ENCODE results near the gene ECD. TPM values are rescaled to one million over a fixed set of nuclear protein-coding genes. Genes with fewer than 3 reads are reported as not detected.

ECD gene
- total RNA-seq, 4 donors from 2014 or later, result 17.4 to 25.3 (median 24.0) TPM

DNA sequence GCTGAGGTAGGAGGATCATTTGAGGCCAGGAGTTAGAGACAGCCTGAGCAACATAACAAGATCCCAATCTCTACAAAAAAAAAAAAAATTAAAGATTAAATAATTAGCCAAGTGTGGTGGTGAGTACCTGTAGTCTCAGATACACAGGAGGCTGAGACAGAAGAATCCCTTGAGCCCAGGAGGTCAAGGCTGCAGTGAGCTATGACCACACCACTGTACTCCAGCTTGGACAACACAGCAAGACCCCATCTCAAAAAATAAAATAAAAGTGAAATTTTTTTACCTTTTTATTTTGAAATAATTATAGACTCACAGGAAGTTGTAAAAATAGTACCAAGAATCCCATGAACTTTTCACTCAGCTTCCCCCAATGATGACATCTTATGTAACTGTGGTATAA is 5.1 kb upstream of the ECD start:
- H3K4me3 ChIP-seq, result no peak overlapping the region
- H3K27ac ChIP-seq, result no peak overlapping the region
- H3K9me3 ChIP-seq, result no peaks in the 10 kb centered on the region
- peaks cover 5 to 13% (median 6%) of the 10 kb centered on the region in 3 donors for H3K4me1 ChIP-seq
- H3K27me3 ChIP-seq, result no peaks in the 10 kb centered on the region
- TF ChIP-seq, protein P1, sequence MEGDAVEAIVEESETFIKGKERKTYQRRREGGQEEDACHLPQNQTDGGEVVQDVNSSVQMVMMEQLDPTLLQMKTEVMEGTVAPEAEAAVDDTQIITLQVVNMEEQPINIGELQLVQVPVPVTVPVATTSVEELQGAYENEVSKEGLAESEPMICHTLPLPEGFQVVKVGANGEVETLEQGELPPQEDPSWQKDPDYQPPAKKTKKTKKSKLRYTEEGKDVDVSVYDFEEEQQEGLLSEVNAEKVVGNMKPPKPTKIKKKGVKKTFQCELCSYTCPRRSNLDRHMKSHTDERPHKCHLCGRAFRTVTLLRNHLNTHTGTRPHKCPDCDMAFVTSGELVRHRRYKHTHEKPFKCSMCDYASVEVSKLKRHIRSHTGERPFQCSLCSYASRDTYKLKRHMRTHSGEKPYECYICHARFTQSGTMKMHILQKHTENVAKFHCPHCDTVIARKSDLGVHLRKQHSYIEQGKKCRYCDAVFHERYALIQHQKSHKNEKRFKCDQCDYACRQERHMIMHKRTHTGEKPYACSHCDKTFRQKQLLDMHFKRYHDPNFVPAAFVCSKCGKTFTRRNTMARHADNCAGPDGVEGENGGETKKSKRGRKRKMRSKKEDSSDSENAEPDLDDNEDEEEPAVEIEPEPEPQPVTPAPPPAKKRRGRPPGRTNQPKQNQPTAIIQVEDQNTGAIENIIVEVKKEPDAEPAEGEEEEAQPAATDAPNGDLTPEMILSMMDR (IDR thresholded peaks at IDR 0.05), result no peak
- TF ChIP-seq POLR2A (IDR thresholded peaks at IDR 0.05), result no peak
- intact Hi-C loops (cut with DNase I), result no loop called here
- peaks cover 0 to 30% (median 0%) of the 10 kb centered on the region in 3 donors for H3K36me3 ChIP-seq
- DNase-seq, result no peak

DNA sequence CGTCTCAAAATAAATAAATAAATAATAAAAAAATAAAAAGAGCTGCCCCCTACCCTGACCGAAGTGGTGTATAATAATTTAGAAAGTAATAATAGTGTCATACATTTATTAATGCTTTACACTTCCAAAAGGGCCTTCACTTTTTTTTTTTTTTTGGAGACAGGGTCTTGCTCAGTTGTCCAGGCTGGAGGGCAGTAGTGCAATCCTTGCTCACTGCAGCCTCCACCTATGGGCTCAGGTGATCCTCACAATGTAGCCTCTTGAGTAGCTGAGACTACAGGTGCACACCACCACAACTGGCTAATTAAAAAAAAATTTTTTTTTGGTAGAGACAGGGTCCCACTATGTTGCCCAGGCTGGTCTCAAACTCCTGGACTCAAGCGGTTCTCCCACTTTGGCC is 1.5 kb upstream of the ECD start:
- H3K9me3 ChIP-seq, result no peaks in the 10 kb centered on the region
- DNase-seq, result no peak
- 92 to 100% methylated on average over 3 of the region's 3 CpGs for WGBS, 2 donors
- peaks cover 0 to 3% (median 0%) of the 10 kb centered on the region in 3 donors for H3K36me3 ChIP-seq
- H3K4me1 ChIP-seq, result peaks cover 14 to 45% (median 16%) of the 10 kb centered on the region in 3 donors
- no peak for TF ChIP-seq POLR2A (IDR thresholded peaks at IDR 0.05)
- TF ChIP-seq, protein P1 (IDR thresholded peaks at IDR 0.05), result no peak
- intact Hi-C loops (cut with DNase I), result loop anchor here (10.0 kb wide), 1 partner anchor 55 kb away; the partner anchor contains the start of gene NUDT13
- H3K27ac ChIP-seq, result no peak overlapping the region
- no peaks in the 10 kb centered on the region for H3K27me3 ChIP-seq
- H3K4me3 ChIP-seq, result no peak overlapping the region

DNA sequence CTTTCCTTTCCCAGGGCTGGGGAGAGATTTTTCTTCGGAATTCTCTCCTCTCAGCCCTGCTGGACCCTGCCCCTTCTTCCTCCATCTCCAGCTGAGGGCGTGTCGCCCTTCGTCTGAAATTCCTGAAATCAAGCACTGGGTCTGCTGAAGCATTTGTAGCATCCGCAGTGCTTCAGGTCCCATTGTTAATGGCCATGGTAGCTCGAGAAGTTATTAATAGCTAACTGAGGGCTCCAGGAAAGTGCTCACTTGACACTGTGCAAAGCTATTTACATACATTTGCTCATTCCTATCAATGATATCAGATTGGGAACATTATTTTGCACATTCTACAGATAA is 626 bp upstream of the ECD start:
- Histone ChIP-seq H3K4me1 (peaks cover 14 to 53% (median 16%) of the 10 kb centered on the region in 3 donors), H3K9me3 (no peaks in the 10 kb centered on the region), H3K27ac (peak overlapping the region; percentile 95 to 98 (median 96)), H3K36me3 (peaks cover 0 to 9% (median 2%) of the 10 kb centered on the region in 3 donors), H3K27me3 (no peaks in the 10 kb centered on the region), H3K4me3 (peak overlapping the region; percentile 69 to 88 (median 76))
- WGBS, 2 donors, result 1% methylated on average over 6 of the region's 6 CpGs
- TF ChIP-seq POLR2A (IDR thresholded peaks at IDR 0.05), result no peak
- TF ChIP-seq, protein P1 (IDR thresholded peaks at IDR 0.05), result no peak
- intact Hi-C loops (cut with DNase I), result loop anchor here (10.0 kb wide), 1 partner anchor 54 kb away; the partner anchor contains the start of gene NUDT13
- DNase-seq, result no peak

DNA sequence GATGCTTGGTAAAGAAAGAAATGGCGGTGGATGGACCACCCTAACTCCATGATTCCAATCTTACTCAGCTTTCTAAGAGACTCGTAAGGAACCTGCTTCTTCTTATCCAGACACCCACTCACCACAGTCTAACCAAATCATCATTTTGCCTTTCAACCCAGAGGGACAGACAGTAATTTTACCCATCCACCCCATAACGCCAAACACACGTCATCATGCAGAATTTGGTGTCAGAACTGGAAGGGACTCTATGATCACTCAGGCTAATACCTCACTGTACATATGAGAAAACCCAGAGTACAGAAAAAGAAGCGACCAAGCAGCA is 388 bp downstream of the ECD start:
- intact Hi-C loops (cut with DNase I), result loop anchor here (10.0 kb wide), 1 partner anchor 53 kb away; the partner anchor contains the start of gene NUDT13
- Histone ChIP-seq H3K36me3 (peaks cover 0 to 19% (median 9%) of the 10 kb centered on the region in 3 donors), H3K4me3 (peak overlapping the region; percentile 69 to 88 (median 76)), H3K4me1 (peaks cover 14 to 63% (median 16%) of the 10 kb centered on the region in 3 donors), H3K27me3 (no peaks in the 10 kb centered on the region), H3K9me3 (no peaks in the 10 kb centered on the region), H3K27ac (peak overlapping the region; percentile 95 to 98 (median 96))
- TF ChIP-seq, protein P1 (IDR thresholded peaks at IDR 0.05), result no peak
- TF ChIP-seq POLR2A (IDR thresholded peaks at IDR 0.05), result no peak
- WGBS, 2 donors, result 8 to 11% methylated on average over 5 of the region's 5 CpGs
- DNase-seq, result no peak

DNA sequence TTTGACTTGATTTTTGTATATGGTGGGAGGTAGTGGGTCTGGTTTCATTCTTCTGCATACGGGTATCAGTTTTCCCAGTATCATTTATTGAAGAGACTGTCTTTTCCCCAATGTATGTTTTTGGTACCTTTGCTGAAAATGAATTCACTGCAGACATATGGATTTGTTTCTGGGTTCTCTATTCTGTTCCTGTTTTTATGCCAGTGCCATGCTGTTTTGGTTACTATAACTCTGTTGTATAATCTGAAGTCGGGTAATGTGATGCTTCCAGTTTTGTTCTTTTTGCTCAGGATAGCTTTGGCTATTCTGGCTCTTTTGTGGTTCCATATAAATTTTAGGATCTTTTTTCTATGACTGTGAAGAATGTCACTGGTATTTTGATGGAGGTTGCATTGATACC is 836 bp downstream of the ECD start:
- Histone ChIP-seq H3K27me3 (no peaks in the 10 kb centered on the region), H3K36me3 (peaks cover 0 to 24% (median 9%) of the 10 kb centered on the region in 3 donors), H3K27ac (peak overlapping the region in 3 of 4 donors; percentile 95 to 98 (median 95)), H3K4me1 (peaks cover 14 to 67% (median 16%) of the 10 kb centered on the region in 3 donors), H3K9me3 (no peaks in the 10 kb centered on the region), H3K4me3 (peak overlapping the region; percentile 69 to 88 (median 76))
- WGBS, 2 donors, result 81 to 93% methylated on average over 2 of the region's 2 CpGs
- TF ChIP-seq, protein P1 (IDR thresholded peaks at IDR 0.05), result no peak
- no peak for TF ChIP-seq POLR2A (IDR thresholded peaks at IDR 0.05)
- no peak for DNase-seq
- intact Hi-C loops (cut with DNase I), result loop anchor here (10.0 kb wide), 1 partner anchor 52 kb away; the partner anchor contains the start of gene NUDT13
